HFFc6 (cell line): ENCODE results near the gene FATE1. TPM values are rescaled to one million over a fixed set of nuclear protein-coding genes. Genes with fewer than 3 reads are reported as not detected.
"Not testable (repeated sequence)": the region's sequence is repeated elsewhere in the genome, so short reads cannot be mapped to it uniquely, and the experiment has no call there.

Experiments
- DNase-seq: peaks from one replicate; pipeline ENCODE4 v3.0.0-alpha.2; 2018
- H3K27ac Mint-ChIP-seq: 2 replicates; pipeline ENCODE4 v1.8.0; 2020; ENCODE audit warnings: mild to moderate bottlenecking, mixed read lengths
- H3K27me3 Mint-ChIP-seq: 2 replicates; pipeline ENCODE4 v1.8.0; 2021; ENCODE audit warnings: mild to moderate bottlenecking, moderate library complexity, mixed read lengths; ENCODE audit not compliant: insufficient read depth
- H3K36me3 Mint-ChIP-seq: 2 replicates; pipeline ENCODE4 v1.8.0; 2021; ENCODE audit warnings: low read depth, mixed read lengths
- H3K4me1 Mint-ChIP-seq: 2 replicates; pipeline ENCODE4 v1.8.0; 2020; ENCODE audit warnings: low read depth, mixed read lengths
- H3K4me3 Mint-ChIP-seq: 2 replicates; pipeline ENCODE4 v1.8.0; 2020; ENCODE audit warnings: mild to moderate bottlenecking, moderate library complexity, mixed read lengths
- H3K9me3 Mint-ChIP-seq: 2 replicates; pipeline ENCODE4 v1.8.0; 2020; ENCODE audit warnings: mild to moderate bottlenecking, mixed read lengths
- total RNA-seq, 6 experiments: library from RNA; stranded (reverse); fragmentation: NEBNext Ultra II Directional; extraction: Animal tissue kit (Norgen Biotek cat#: 25700); gene quantifications; 2 replicates in 1 of 6; 3 replicates in 5 of 6; pipeline ENCODE4 v1.2.3, GENCODE V29; 2021
- TF ChIP-seq, protein P1 (sequence below): fragments of 200-600 bp; sonication (generic); IDR thresholded peaks from 2 replicates; pipeline ENCODE4 v1.5.0; 2021; ENCODE audit warnings: antibody characterized with exemption, mild to moderate bottlenecking

The FATE1 gene
- total RNA-seq, 6 experiments from 2014 or later: not detected

DNA sequence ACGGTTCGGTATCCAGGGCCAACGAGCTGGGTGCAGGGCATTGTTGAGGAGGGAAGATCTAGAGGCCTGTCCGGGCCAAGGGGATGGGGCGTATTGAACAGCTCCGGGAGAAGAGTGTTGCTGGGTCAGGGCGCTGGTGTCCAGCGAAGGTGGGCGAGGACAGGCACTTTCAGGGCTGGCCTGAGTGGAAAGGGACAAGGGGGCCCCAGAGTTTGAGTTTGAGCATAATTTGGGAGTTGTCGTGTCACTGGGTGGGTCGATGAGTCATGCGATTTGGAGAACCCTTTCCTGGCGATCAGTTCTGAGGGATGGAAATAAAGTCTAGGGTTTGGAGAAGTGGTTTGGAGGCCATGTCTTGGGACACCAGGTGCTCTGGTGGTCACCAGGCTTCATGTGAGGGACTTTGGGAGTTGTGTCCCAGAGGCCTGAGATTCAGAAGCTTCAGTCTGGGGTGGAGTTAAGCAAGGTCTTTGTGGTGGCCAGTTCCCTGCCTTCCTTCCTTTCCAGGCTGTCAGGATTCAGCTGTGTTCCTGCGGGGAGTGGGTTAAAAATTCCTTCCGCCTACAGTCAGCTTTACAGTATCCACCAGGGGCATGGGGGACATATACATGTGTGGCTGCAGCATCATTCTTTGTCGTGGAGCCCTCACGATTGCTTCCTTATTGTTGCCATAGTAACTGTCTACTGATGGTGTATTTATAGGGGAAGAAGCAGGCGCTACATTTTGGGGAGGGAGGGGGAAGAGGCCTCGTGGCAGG lies 20.1 kb upstream of the FATE1 start:
- Mint-ChIP-seq H3K4me1 (no peaks in the 10 kb centered on the region), H3K9me3 (peaks cover 5% of the 10 kb centered on the region; the same call in 1 of the 2 replicates), H3K27ac (no peak overlapping the region)

DNA sequence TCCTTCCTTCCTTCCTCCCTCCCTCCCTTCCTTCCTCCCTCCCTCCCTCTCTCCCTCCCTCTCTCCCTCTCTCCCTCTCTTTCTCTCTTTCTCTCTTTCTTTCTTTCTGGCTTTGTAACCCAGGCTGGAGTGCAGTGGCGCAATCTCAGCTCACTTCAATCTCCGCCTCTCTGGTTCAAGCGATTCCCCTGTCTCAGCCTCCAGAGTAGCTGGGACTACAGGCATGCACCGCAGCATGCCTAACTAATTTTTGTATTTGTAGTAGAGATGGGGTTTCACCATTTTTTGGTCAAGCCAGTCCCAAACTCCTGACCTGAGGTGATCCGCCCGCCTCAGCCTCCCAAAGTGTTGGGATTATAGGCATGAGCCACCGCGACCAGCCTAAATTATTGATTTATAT lies 18.8 kb upstream of the FATE1 start:
- H3K4me3 Mint-ChIP-seq, H3K27ac Mint-ChIP-seq, DNase-seq, H3K9me3 Mint-ChIP-seq, H3K27me3 Mint-ChIP-seq, H3K36me3 Mint-ChIP-seq, H3K4me1 Mint-ChIP-seq: not testable (repeated sequence)

More for the DNA sequence above, 20.1 kb upstream of the FATE1 start:
- no peak for DNase-seq
- Mint-ChIP-seq H3K27me3 (peaks cover 2% of the 10 kb centered on the region), H3K36me3 (no peaks in the 10 kb centered on the region), H3K4me3 (no peak overlapping the region)
- TF ChIP-seq, protein P1, sequence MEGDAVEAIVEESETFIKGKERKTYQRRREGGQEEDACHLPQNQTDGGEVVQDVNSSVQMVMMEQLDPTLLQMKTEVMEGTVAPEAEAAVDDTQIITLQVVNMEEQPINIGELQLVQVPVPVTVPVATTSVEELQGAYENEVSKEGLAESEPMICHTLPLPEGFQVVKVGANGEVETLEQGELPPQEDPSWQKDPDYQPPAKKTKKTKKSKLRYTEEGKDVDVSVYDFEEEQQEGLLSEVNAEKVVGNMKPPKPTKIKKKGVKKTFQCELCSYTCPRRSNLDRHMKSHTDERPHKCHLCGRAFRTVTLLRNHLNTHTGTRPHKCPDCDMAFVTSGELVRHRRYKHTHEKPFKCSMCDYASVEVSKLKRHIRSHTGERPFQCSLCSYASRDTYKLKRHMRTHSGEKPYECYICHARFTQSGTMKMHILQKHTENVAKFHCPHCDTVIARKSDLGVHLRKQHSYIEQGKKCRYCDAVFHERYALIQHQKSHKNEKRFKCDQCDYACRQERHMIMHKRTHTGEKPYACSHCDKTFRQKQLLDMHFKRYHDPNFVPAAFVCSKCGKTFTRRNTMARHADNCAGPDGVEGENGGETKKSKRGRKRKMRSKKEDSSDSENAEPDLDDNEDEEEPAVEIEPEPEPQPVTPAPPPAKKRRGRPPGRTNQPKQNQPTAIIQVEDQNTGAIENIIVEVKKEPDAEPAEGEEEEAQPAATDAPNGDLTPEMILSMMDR: no peak

DNA sequence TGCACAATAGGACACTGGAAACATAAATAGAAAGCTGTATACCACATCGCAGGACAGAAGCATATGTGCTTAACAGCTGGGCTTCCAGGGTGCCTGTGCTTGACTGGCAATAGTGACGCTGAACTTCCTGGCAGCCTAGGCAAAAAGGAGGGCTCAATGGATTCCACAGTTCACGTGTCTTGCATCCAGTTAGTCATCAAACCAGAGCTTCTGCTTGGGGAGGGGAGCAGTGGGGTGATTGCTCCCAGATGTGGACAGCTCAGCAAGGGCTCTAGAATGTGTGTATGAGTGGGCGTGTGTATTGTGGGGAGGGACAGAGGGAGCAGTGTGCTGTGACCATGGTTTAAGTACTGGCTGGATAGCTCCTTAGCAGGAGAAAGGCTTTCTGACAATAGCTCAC lies 18.3 kb upstream of the FATE1 start:
- no peak overlapping the region for H3K4me3 Mint-ChIP-seq
- DNase-seq: peak; percentile 60
- no peak overlapping the region for H3K27ac Mint-ChIP-seq

DNA sequence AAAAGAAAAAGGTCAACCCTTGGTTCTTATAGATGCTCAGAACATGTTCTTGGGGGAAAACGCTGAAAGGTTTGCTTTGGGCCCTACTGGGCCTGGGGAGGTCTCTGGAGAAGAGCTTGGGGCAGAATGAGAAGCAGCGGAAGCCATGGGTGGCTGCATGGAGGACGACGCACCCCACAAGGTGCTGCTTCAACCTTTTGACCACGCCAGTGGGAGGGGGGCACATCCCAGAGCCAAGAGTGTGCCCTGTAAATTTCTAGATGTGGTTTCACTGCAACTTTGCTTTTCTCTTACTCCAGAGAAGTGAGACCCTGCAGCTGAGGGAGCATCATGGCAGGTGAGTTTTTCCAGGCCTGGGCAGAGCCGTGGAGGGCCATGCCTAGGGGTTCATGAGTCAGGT lies 17.4 kb upstream of the FATE1 start:
- H3K9me3 Mint-ChIP-seq: peaks cover 5% of the 10 kb centered on the region; the same call in 1 of the 2 replicates
- no peak for DNase-seq
- no peaks in the 10 kb centered on the region for H3K4me1 Mint-ChIP-seq
- H3K36me3 Mint-ChIP-seq: no peaks in the 10 kb centered on the region
- no peak overlapping the region for H3K27ac Mint-ChIP-seq
- peaks cover 2% of the 10 kb centered on the region for H3K27me3 Mint-ChIP-seq
- no peak overlapping the region for H3K4me3 Mint-ChIP-seq
- TF ChIP-seq, protein P1: no peak

More for the DNA sequence above, 18.3 kb upstream of the FATE1 start:
- peaks cover 5% of the 10 kb centered on the region; the same call in 1 of the 2 replicates for H3K9me3 Mint-ChIP-seq
- no peaks in the 10 kb centered on the region for H3K4me1 Mint-ChIP-seq
- H3K27me3 Mint-ChIP-seq: peaks cover 2% of the 10 kb centered on the region
- no peaks in the 10 kb centered on the region for H3K36me3 Mint-ChIP-seq
- TF ChIP-seq, protein P1: no peak

DNA sequence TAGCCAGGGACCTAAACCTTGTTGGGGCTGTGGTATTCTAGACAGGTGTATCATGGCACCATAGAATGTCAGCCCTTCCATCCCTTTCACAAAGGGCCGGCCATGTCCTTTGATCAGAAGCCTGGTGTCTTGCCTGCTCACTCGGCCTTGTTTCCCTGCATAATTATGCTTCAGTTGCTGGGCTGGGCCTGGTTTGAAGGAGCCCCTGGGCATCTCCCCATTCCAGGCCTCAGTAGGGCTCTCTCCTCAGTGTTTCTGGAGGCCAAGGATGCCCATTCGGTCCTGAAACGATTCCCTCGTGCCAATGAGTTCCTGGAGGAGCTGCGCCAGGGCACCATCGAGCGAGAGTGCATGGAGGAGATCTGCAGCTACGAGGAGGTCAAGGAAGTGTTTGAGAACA lies 16.1 kb upstream of the FATE1 start:
- peaks cover 2% of the 10 kb centered on the region for H3K27me3 Mint-ChIP-seq
- no peaks in the 10 kb centered on the region for H3K36me3 Mint-ChIP-seq
- DNase-seq: no peak
- no peak overlapping the region for H3K27ac Mint-ChIP-seq
- H3K9me3 Mint-ChIP-seq: peaks cover 5% of the 10 kb centered on the region; the same call in 1 of the 2 replicates
- H3K4me1 Mint-ChIP-seq: no peaks in the 10 kb centered on the region
- no peak overlapping the region for H3K4me3 Mint-ChIP-seq
- TF ChIP-seq, protein P1: no peak

DNA sequence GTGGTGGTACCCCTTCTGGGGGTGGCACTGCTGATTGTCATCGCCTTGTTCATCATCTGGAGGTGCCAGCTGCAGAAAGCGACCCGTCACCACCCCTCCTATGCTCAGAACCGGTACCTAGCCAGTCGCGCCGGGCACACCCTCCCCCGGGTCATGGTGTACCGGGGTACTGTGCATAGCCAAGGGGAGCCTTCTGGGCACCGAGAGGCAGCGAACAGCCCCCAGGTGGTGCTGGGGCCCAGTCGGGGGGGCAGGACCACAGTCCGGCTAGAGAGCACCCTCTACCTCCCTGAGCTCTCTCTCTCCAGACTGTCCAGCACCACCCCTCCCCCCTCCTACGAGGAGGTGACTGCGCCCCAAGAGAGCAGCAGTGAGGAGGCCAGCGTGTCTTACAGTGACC lies 15.3 kb upstream of the FATE1 start:
- Mint-ChIP-seq H3K27me3 (peaks cover under 1% of the 10 kb centered on the region), H3K36me3 (no peaks in the 10 kb centered on the region), H3K27ac (no peak overlapping the region), H3K4me1 (no peaks in the 10 kb centered on the region), H3K4me3 (no peak overlapping the region), H3K9me3 (peaks cover 3% of the 10 kb centered on the region; the same call in 1 of the 2 replicates)
- TF ChIP-seq, protein P1: no peak
- no peak for DNase-seq
